HepG2 (cell line): ENCODE results near the gene DALRD3. TPM values are rescaled to one million over a fixed set of nuclear protein-coding genes. Genes with fewer than 3 reads are reported as not detected.

Experiments used
- GTF2F1 ChIP-seq: fragments of 150-350 bp; IDR thresholded peaks from 2 replicates; pipeline ENCODE4 v1.6.1; 2014; ENCODE audit warnings: low read length
- KDM5B ChIP-seq: sonication (generic); formaldehyde crosslinking; IDR thresholded peaks from 2 replicates; pipeline ENCODE4 v1.4.0; 2020; ENCODE audit warnings: missing genetic modification reagents, mild to moderate bottlenecking, borderline replicate concordance
- MEF2D ChIP-seq: sonication (generic); formaldehyde crosslinking; IDR thresholded peaks from 2 replicates; pipeline ENCODE4 v1.5.1; 2020; ENCODE audit warnings: mild to moderate bottlenecking, missing genetic modification reagents
- NR1H2 ChIP-seq: sonication (generic); formaldehyde crosslinking; IDR thresholded peaks from 2 replicates; pipeline ENCODE4 v1.8.1; 2022; ENCODE audit warnings: low read depth, missing genetic modification reagents, borderline replicate concordance
- SMAD9 ChIP-seq: sonication (generic); formaldehyde crosslinking; IDR thresholded peaks from 2 replicates; pipeline ENCODE4 v1.5.1; 2020; ENCODE audit warnings: mild to moderate bottlenecking, missing genetic modification reagents
- TBP ChIP-seq: sonication (generic); formaldehyde crosslinking; IDR thresholded peaks from 2 replicates; pipeline ENCODE4 v1.5.0; 2020; ENCODE audit warnings: missing genetic modification reagents
- TEAD2 ChIP-seq: sonication (generic); formaldehyde crosslinking; IDR thresholded peaks from 2 replicates; pipeline ENCODE4 v1.9.0; 2021; ENCODE audit warnings: missing genetic modification reagents
- TRIM22 ChIP-seq: fragments of 450-650 bp; IDR thresholded peaks from 2 replicates; pipeline ENCODE4 v1.6.1; 2017
- ZBTB7A ChIP-seq: sonication (generic); formaldehyde crosslinking; IDR thresholded peaks from 2 replicates; pipeline ENCODE4 v1.8.0; 2022; ENCODE audit warnings: mild to moderate bottlenecking, missing genetic modification reagents
- ZEB1 ChIP-seq: IDR thresholded peaks from 2 replicates; pipeline ENCODE4 v1.6.1; 2012; ENCODE audit warnings: mild to moderate bottlenecking, low read depth, inconsistent platforms; ENCODE audit not compliant: insufficient replicate concordance
- ZMYM3 ChIP-seq: sonication (generic); formaldehyde crosslinking; IDR thresholded peaks from 2 replicates; pipeline ENCODE4 v1.5.1; 2020; ENCODE audit warnings: mild to moderate bottlenecking, missing genetic modification reagents
- ZNF138 ChIP-seq: sonication (generic); formaldehyde crosslinking; IDR thresholded peaks from 2 replicates; pipeline ENCODE4 v1.5.0; 2020; ENCODE audit warnings: mild to moderate bottlenecking, low read depth, missing genetic modification reagents
- ZNF446 ChIP-seq: sonication (generic); formaldehyde crosslinking; IDR thresholded peaks from 2 replicates; pipeline ENCODE4 v1.5.0; 2020; ENCODE audit warnings: mild to moderate bottlenecking, missing genetic modification reagents
- ZNF512 ChIP-seq: sonication (generic); formaldehyde crosslinking; IDR thresholded peaks from 2 replicates; pipeline ENCODE4 v1.4.0; 2020; ENCODE audit warnings: mild to moderate bottlenecking, missing genetic modification reagents
- ZNF563 ChIP-seq: sonication (generic); formaldehyde crosslinking; IDR thresholded peaks from 2 replicates; pipeline ENCODE4 v1.8.0; 2022; ENCODE audit warnings: mild to moderate bottlenecking, moderate library complexity, missing genetic modification reagents
- ZNF615 ChIP-seq: sonication (generic); formaldehyde crosslinking; IDR thresholded peaks from 2 replicates; pipeline ENCODE4 v1.5.0; 2020; ENCODE audit warnings: mild to moderate bottlenecking, missing genetic modification reagents, borderline replicate concordance
- ZNF781 ChIP-seq: sonication (generic); formaldehyde crosslinking; IDR thresholded peaks from 2 replicates; pipeline ENCODE4 v1.5.1; 2020; ENCODE audit warnings: borderline replicate concordance, mild to moderate bottlenecking, missing genetic modification reagents; ENCODE audit errors: not compliant biosample characterization
- polyA plus RNA-seq, 8 experiments: library from polyadenylated mRNA; depleted of rRNA in 3 of 8; stranded (reverse) in 7 of 8; unstranded in 1 of 8; fragments of >200 nt; fragmentation: Illumina TruSeq in 4 of 8; extraction: Trizol in 4 of 8; gene quantifications; 2 replicates each; pipeline versions ENCODE4 v1.2.1 to v1.2.3, GENCODE V29; 2011 to 2016; ENCODE audit warnings: low read depth in 4 of 8, missing spikeins in 1 of 8, mixed read lengths in 1 of 8; ENCODE audit not compliant: insufficient read depth in 1 of 8
- total RNA-seq, 5 experiments: library from RNA; depleted of rRNA; stranded (reverse); fragments of >200 nt; fragmentation: Illumina TruSeq; extraction: Trizol; gene quantifications; 2 replicates each; pipeline ENCODE4 v1.2.3, GENCODE V29; 2016; ENCODE audit warnings: low read depth in 1 of 5
- TF ChIP-seq, protein P1 (sequence below): sonication (generic); formaldehyde crosslinking; IDR thresholded peaks from 2 replicates; pipeline ENCODE4 v1.5.0; 2020; ENCODE audit warnings: missing genetic modification reagents
- TF ChIP-seq, protein P2 (sequence below): sonication (generic); formaldehyde crosslinking; IDR thresholded peaks from 2 replicates; pipeline ENCODE4 v1.4.0; 2020; ENCODE audit warnings: mild to moderate bottlenecking, missing genetic modification reagents
- TF ChIP-seq, protein P3 (sequence below): sonication (generic); formaldehyde crosslinking; IDR thresholded peaks from 2 replicates; pipeline ENCODE4 v1.8.1; 2023; ENCODE audit warnings: mild to moderate bottlenecking, missing genetic modification reagents
- TF ChIP-seq, protein P4 (sequence below): sonication (generic); formaldehyde crosslinking; conservative IDR thresholded peaks from 2 replicates; pipeline ENCODE4 v1.8.0; 2022; ENCODE audit warnings: missing genetic modification reagents

DALRD3 gene
- total and polyA plus RNA-seq, 2 of the 13 experiments (the other 11 are each of a cell fraction or from before 2014, with no cell fraction given) = 19.9 to 36.5 TPM

DNA sequence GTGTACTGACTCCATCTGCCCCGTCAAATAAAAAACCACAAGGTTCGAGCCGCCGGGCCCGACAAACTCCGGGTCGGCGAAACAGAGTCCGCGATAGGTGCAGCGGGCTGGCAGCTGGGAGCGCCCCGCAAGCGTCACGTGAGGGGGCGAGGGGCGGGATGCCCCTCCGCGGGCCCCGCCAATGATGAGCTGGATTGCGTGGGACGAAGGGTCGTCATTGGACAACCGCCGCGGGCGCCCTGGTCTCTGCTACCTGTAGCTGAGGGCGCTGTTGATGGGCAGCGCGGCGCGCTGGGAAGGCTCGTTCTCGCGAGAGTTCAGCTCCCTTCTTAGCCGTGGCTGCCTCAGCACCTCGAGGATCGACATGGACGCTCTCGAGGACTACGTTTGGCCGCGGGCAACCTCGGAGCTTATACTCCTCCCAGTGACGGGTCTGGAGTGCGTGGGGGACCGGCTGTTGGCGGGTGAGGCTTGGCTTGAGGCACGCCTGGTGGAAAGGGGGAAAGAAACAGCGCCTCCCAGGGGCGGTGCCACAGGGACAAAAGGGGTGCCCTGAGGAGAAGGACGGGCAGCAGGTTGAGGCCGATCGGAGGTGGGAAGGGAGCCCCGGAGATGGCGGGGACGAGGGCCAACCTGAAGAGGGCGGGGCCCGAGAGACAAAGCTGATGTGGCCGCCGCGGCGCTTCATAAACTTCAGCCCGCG, 11.2 kb downstream of the DALRD3 start, which contains the start of gene WDR6 (continued):
- TF ChIP-seq, protein P1, sequence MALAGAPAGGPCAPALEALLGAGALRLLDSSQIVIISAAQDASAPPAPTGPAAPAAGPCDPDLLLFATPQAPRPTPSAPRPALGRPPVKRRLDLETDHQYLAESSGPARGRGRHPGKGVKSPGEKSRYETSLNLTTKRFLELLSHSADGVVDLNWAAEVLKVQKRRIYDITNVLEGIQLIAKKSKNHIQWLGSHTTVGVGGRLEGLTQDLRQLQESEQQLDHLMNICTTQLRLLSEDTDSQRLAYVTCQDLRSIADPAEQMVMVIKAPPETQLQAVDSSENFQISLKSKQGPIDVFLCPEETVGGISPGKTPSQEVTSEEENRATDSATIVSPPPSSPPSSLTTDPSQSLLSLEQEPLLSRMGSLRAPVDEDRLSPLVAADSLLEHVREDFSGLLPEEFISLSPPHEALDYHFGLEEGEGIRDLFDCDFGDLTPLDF = peak; percentile 88
- TF ChIP-seq, protein P2, sequence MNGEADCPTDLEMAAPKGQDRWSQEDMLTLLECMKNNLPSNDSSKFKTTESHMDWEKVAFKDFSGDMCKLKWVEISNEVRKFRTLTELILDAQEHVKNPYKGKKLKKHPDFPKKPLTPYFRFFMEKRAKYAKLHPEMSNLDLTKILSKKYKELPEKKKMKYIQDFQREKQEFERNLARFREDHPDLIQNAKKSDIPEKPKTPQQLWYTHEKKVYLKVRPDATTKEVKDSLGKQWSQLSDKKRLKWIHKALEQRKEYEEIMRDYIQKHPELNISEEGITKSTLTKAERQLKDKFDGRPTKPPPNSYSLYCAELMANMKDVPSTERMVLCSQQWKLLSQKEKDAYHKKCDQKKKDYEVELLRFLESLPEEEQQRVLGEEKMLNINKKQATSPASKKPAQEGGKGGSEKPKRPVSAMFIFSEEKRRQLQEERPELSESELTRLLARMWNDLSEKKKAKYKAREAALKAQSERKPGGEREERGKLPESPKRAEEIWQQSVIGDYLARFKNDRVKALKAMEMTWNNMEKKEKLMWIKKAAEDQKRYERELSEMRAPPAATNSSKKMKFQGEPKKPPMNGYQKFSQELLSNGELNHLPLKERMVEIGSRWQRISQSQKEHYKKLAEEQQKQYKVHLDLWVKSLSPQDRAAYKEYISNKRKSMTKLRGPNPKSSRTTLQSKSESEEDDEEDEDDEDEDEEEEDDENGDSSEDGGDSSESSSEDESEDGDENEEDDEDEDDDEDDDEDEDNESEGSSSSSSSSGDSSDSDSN (CRISPR knock-in tag) = peak; percentile 44; the same call in 1 of the 2 replicates
- no peak for TF ChIP-seq ZNF512 (CRISPR knock-in tag)
- no peak for TF ChIP-seq ZNF615 (CRISPR knock-in tag)
- peak; percentile 6; the same call in 1 of the 2 replicates for TF ChIP-seq ZBTB7A (CRISPR knock-in tag)
- TF ChIP-seq ZNF781 (CRISPR knock-in tag) = peak; percentile 69
- TF ChIP-seq ZNF138 (CRISPR knock-in tag) = peak; percentile 92; the same call in 1 of the 2 replicates
- TF ChIP-seq, protein P3, sequence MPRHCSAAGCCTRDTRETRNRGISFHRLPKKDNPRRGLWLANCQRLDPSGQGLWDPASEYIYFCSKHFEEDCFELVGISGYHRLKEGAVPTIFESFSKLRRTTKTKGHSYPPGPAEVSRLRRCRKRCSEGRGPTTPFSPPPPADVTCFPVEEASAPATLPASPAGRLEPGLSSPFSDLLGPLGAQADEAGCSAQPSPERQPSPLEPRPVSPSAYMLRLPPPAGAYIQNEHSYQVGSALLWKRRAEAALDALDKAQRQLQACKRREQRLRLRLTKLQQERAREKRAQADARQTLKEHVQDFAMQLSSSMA (CRISPR knock-in tag) = no peak
- no peak for TF ChIP-seq GTF2F1
- TF ChIP-seq ZMYM3 (CRISPR knock-in tag) = 0 out of 2 replicates have a peak, but pooled peaks have one; percentile 20
- no peak for TF ChIP-seq ZNF446 (CRISPR knock-in tag)
- TF ChIP-seq ZEB1 = no peak
- peak; percentile 78 for TF ChIP-seq KDM5B (CRISPR knock-in tag)
- no peak for TF ChIP-seq TRIM22
- no peak for TF ChIP-seq NR1H2 (CRISPR knock-in tag)
- TF ChIP-seq MEF2D (CRISPR knock-in tag) = no peak; the same call in 1 of the 2 replicates
- TF ChIP-seq, protein P4, sequence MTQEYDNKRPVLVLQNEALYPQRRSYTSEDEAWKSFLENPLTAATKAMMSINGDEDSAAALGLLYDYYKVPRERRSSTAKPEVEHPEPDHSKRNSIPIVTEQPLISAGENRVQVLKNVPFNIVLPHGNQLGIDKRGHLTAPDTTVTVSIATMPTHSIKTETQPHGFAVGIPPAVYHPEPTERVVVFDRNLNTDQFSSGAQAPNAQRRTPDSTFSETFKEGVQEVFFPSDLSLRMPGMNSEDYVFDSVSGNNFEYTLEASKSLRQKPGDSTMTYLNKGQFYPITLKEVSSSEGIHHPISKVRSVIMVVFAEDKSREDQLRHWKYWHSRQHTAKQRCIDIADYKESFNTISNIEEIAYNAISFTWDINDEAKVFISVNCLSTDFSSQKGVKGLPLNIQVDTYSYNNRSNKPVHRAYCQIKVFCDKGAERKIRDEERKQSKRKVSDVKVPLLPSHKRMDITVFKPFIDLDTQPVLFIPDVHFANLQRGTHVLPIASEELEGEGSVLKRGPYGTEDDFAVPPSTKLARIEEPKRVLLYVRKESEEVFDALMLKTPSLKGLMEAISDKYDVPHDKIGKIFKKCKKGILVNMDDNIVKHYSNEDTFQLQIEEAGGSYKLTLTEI (CRISPR knock-in tag) = no peak
- TF ChIP-seq TBP (CRISPR knock-in tag) = no peak
- TF ChIP-seq SMAD9 (CRISPR knock-in tag) = no peak
- TF ChIP-seq TEAD2 = no peak
- no peak; the same call in 1 of the 2 replicates for TF ChIP-seq ZNF563 (CRISPR knock-in tag)
